Loucy (cell line): ENCODE data around the gene NAALADL2.

ENCODE experiments used
- CTCF ChIP-seq: fragments of 200-600 bp; sonication (generic); conservative IDR thresholded peaks from 2 replicates; pipeline ENCODE4 v1.5.1; 2014; ENCODE audit warnings: mild to moderate bottlenecking, antibody characterized with exemption, low read length
- EZH2phosphoT487 ChIP-seq: fragments of 200-600 bp; IDR thresholded peaks from 2 replicates; pipeline ENCODE4 v1.6.1; 2018; ENCODE audit warnings: antibody characterized with exemption, mild to moderate bottlenecking, moderate library complexity, borderline replicate concordance

GRCh38 chr3:175413926-175414325 lies 554.8 kb downstream of the NAALADL2 start:
- no peak for TF ChIP-seq CTCF
- TF ChIP-seq EZH2phosphoT487 = no peak
